ENCODE measurements around the gene EHD4. TPM values are rescaled to one million over a fixed set of nuclear protein-coding genes. Genes with fewer than 3 reads are reported as not detected.

EHD4 gene
- total RNA-seq, 1 donor from 2014 or later: 27.3 TPM

DNA sequence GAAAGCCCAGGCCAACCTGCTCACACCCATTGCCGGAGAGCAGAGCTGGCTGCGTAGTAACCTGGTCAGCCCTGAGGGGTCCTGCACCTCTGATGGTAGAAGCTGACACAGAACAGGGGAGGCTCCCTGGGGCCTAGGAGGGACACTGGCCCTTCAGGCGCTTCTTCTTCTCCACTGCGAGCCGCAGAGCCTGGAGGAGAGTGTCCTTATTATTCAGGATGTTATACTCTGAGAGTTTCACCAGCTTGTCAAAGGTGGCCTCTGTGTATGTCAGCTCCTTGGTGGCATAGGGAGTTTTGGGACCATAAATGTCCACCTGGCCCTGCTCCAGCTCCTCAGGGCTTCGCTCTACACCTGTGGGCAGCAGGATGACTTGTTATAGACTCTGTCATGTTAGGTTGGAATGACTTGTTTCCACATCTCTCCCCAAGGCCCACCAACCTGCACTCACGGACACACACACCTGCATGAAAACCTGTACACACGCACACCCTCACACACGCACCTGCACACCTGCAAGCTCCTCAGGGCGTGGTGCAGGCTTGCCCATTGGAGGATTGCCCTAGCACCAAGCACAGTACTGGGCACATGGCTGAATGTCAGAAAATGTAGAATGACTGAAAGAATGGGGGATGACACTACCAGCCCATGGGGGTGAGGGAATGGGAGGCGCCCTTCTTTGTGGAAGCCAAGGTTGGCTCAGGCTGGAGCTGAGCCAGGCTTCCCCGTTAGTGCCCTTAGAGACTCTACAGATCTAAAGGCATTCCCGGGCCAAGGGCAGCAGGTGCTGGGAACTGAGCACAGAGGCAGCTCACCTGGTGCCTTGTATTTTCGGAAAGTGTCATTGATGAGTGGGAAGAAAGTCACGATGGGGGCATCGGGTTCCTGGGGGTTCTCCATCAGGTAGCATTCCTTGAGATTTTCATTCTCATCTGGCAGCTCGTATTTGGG lies 11.5 kb upstream of the EHD4 start:
- DNase-seq (ENCODE audit: low spot score) (peak; percentile 36), ATAC-seq (no peak)
- intact Hi-C loops (cut with DNase I): loop anchor here (10.0 kb wide), 1 partner anchor 101 kb away; no protein-coding TSS in a partner anchor

GRCh38 chr15:41983221-41983620 lies 10.9 kb upstream of the EHD4 start:
- DNase-seq (ENCODE audit: low spot score) (peak; percentile 18), ATAC-seq (no peak)
- intact Hi-C loops (cut with DNase I): loop anchor here (10.0 kb wide), 1 partner anchor 102 kb away; no protein-coding TSS in a partner anchor

DNA sequence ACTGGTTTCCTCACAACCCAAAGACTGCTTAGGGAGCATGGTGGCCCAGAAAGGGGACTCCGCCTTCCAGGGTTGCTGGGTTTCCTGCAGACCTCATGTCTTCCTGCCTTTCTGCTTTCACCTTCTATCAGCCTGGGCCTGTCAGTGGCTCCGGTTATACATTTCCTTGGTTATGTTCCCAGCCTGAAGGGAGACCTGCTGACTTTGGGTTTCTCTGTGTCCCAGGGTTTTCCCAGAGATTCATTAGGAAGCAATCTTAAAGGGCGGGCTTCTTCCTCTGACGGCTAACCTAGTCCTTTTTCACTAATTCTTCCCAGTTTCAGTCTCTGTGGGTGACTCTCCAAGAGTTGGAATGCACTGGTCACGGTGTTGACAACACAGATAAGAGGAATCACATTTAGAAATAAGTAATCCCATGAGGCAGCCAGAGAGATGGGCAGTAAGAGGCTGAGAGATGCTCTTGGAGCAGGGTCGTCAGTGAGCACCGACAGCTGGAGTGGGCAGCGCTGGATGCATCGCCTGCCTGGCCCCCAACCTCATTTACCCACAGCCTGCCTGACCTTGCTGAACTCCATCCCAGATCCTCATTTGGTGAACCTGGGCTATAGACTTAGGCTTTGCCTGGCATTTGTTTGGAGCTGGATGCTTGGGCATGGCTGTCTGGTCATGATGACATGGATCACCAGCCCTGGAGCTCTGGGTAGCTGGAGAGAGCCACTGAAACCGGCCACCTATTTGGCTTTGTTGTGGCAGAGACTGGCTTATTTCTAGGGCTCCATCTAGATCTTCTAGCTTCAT lies 10.0 kb upstream of the EHD4 start:
- ATAC-seq (no peak), DNase-seq (ENCODE audit: low spot score) (peak; percentile 22)
- intact Hi-C loops (cut with DNase I): loop anchor here (10.0 kb wide), 1 partner anchor 102 kb away; no protein-coding TSS in a partner anchor

GRCh38 chr15:41981371-41982132 lies 9.2 kb upstream of the EHD4 start:
- ATAC-seq (no peak), DNase-seq (ENCODE audit: low spot score) (peak; percentile 31)
- intact Hi-C loops (cut with DNase I): loop anchor here (10.0 kb wide), 1 partner anchor 103 kb away; no protein-coding TSS in a partner anchor

- ATAC-seq (no peak), DNase-seq (ENCODE audit: low spot score) (peak; percentile 34)
- intact Hi-C loops (cut with DNase I): loop anchor here (10.0 kb wide), 1 partner anchor 104 kb away; no protein-coding TSS in a partner anchor
Measured at GRCh38 chr15:41980654-41981323, 8.4 kb upstream of the EHD4 start.

DNA sequence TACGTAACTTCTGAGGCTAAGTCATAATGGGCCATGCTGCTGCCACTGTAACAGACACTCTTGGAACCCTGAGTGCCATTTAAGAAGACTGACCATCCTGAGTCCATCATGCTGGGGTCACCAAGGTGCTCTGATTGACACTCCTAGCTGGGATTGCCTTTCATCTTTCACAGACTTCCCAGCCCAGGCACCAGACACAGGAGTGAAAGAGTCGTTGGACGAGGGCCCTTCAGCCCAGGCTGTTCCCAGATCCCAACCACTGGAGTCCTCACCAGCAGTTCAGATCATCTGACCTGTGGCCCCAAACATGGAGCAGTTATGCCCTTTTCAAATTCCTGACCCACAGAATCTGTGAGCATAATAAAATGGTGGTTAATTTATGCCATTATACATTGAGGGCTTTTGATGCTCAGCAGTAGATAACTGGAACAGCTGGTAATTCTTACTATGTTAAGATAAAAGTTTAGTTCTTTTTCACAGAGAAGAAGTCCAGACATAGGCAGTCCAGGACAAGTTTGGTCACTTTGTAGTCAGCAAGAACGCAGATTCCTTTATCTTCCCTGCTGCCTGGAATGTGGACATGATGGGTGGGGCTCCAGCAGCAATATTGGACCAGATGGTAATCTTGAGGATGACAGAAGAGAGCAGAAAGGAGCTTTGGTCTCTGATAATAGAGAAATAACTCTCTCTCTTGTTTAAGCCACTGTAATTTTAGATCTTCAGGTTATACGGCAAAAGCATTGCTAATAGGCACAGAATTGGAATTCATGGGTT lies 7.3 kb upstream of the EHD4 start:
- no peak for ATAC-seq
- DNase-seq (ENCODE audit: low spot score): peak; percentile 10
- intact Hi-C loops (cut with DNase I): loop anchor here (10.0 kb wide), 1 partner anchor 105 kb away; no protein-coding TSS in a partner anchor

GRCh38 chr15:41978534-41978933 lies 6.2 kb upstream of the EHD4 start:
- DNase-seq (ENCODE audit: low spot score): peak; percentile 17
- ATAC-seq: no peak

DNA sequence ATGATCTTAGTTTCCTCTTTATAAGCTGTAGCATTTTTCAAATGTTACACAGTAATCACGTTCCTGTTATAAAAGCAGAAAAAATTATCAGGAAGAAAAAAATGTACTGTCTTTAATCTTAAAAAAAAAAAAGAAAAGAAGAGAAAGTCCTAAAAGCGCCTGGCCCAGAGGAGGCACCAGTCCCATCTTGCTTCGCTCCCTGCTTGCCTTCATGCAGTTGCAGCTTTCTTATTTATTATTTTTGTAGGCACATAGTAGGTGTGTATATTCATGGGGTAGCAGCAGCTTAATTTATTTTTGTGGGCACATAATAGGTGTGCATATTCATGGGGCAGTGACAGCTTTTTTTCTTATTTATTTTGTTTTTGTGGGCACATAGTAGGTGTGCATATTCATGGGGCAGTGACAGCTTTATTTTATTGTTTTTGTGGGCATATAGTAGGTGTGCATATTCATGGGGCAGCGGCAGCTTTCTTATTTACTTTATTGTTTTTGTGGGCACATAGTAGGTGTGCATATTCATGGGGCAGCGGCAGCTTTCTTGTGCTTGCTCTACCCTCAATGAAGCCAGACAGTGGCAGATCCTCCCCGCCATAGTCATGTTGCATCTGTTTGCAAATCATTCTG lies 5.5 kb upstream of the EHD4 start:
- ATAC-seq (no peak), DNase-seq (ENCODE audit: low spot score) (peak; percentile 21)
- intact Hi-C loops (cut with DNase I): no loop called here

More at GRCh38 chr15:41978534-41978933, 6.2 kb upstream of the EHD4 start:
- intact Hi-C loops (cut with DNase I): no loop called here

- no peak for ATAC-seq
- DNase-seq (ENCODE audit: low spot score): no peak
- intact Hi-C loops (cut with DNase I): no loop called here
Measured at GRCh38 chr15:41975669-41976068, 3.3 kb upstream of the EHD4 start.

DNA sequence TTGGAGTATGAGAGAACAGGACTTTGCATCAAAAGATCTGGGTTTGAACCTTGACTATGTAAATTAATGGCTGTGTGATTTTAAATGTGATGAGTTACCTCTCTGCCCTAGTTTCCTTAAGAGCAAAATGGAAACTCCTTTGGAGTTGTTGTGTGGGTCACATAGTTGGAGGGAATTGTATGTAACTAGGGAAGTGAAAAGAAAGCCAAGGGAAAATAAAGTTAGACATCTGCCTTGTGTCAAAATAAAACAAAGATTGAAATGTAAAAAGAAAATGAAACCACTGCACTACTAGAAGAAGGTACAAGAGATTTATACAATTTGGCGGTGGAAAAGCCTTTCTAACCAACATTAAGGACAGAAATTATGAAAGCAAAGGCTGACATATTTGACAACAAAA lies 1.7 kb upstream of the EHD4 start:
- no peak for ATAC-seq
- DNase-seq (ENCODE audit: low spot score): no peak
- intact Hi-C loops (cut with DNase I): no loop called here

GRCh38 chr15:41971895-41972252 lies 483 bp downstream of the EHD4 start:
- intact Hi-C loops (cut with DNase I): no loop called here
- ATAC-seq (peak; percentile 5), DNase-seq (ENCODE audit: low spot score) (peak; percentile 63)

DNA sequence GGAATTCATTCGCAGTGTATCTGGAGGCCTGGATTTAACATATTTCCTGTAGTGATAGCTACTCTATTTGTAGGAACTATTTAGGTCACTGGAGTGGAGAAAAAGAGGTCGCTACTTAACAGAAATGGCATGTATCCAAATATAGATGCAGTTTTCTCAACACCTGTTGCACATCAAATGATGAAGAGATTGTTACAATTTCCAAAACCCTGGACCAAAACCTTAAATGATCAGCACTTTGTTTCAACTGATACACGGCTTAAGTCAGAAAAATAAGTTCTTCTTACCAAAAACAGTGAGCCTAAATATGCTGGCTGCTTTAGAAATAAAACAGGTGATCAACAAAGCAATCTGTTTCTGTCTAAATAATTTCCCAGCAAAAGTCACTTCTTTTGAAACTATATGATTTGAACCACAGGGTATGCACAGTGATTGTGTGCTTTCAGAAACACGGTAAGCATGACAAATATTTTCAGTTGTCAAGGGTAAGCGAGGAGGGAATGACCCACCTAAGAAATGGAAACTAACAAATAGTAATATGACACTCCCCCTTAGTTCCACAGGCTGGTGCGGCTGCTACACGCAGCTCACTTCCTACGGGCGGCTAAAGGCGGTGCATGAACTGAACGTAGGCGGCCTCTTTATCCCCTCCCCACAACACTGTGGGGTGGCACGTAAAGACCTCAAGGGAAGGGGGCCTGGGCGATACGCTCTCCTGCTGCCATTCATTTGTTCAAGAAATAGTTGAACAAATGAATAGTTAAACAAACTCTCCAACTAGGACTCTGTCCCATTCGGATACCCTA lies 1.1 kb downstream of the EHD4 start:
- ATAC-seq (peak; percentile 67), DNase-seq (ENCODE audit: low spot score) (peak; percentile 71)
- intact Hi-C loops (cut with DNase I): no loop called here

GRCh38 chr15:41970456-41970855 lies 1.9 kb downstream of the EHD4 start:
- DNase-seq (ENCODE audit: low spot score): peak; percentile 15
- no peak for ATAC-seq
- intact Hi-C loops (cut with DNase I): no loop called here

DNA sequence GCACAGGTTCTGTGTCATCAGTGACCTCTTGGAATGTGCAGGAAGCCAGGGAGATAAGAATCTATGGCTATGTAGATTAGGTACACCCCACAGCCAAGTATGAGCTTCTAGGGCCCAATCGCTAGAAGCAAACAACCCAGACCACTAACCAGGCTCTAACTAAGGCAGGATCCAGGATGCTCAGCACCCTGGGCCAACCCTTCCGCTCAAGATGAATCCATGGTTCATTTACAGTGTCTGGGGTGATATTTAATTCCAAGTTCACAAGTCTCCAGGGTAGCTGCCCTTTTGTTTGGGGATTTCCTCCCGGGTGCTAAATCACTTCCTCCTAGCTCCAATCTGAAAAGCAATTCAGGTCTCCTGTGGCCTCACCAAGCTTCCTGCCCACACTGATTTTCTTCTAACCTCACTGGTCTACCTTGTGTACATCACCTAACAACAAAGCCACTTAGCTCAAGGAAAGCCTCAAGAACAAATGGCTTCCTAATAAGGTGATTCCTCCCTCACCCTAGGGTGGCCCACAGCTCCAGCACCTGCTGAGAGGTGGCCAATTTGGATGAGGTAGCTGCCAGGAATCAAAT lies 2.4 kb downstream of the EHD4 start:
- ATAC-seq (no peak), DNase-seq (ENCODE audit: low spot score) (peak; percentile 9)
- intact Hi-C loops (cut with DNase I): no loop called here

- intact Hi-C loops (cut with DNase I): no loop called here
- DNase-seq (ENCODE audit: low spot score) (no peak), ATAC-seq (no peak)
Measured at GRCh38 chr15:41968701-41969100, 3.7 kb downstream of the EHD4 start.

All from sciatic nerve (tissue), 2 donors.